Mucosa of rectum (tissue), 2 donors: ENCODE measurements around the gene RNF212.

Experiments
- H3K27ac ChIP-seq, 2 donors: one replicate each; pipeline ENCODE4 v1.7.0; 2013; ENCODE audit warnings: inconsistent platforms in 2 of 2, low read depth in 2 of 2, low read length in 2 of 2
- H3K27me3 ChIP-seq, 2 donors: one replicate each; pipeline ENCODE4 v1.7.0; 2013; ENCODE audit warnings: low read length in 2 of 2; ENCODE audit not compliant: control insufficient read depth in 2 of 2, insufficient read depth in 2 of 2
- H3K36me3 ChIP-seq, 2 donors: one replicate each; pipeline ENCODE4 v1.7.0; 2013; ENCODE audit warnings: low read length in 2 of 2; ENCODE audit not compliant: control insufficient read depth in 2 of 2, insufficient read depth in 2 of 2
- H3K4me1 ChIP-seq, 2 donors: one replicate each; pipeline ENCODE4 v1.7.0; 2013; ENCODE audit warnings: low read length in 2 of 2, mild to moderate bottlenecking in 1 of 2; ENCODE audit not compliant: control insufficient read depth in 2 of 2, insufficient read depth in 2 of 2
- H3K4me3 ChIP-seq, 2 donors: one replicate each; pipeline ENCODE4 v1.7.0; 2013; ENCODE audit warnings: low read length in 2 of 2
- H3K9ac ChIP-seq, 2 donors: one replicate each; pipeline ENCODE4 v1.7.0; 2013; ENCODE audit warnings: low read length in 2 of 2, low read depth in 1 of 2, mild to moderate bottlenecking in 1 of 2
- H3K9me3 ChIP-seq, 2 donors: one replicate each; pipeline ENCODE4 v1.7.0; 2013; ENCODE audit warnings: low read length in 2 of 2; ENCODE audit not compliant: control insufficient read depth in 2 of 2
- donor health status: healthy.
- donor health status: Normal muscosa, but diverticular disease.

The RNF212 gene

GRCh38 chr4:1091561-1091995 lies 21.8 kb downstream of the RNF212 start:
- H3K4me3 ChIP-seq: no peak overlapping the region
- no peaks in the 10 kb centered on the region for H3K9me3 ChIP-seq
- H3K9ac ChIP-seq: no peak overlapping the region
- no peaks in the 10 kb centered on the region for H3K4me1 ChIP-seq
- no peaks in the 10 kb centered on the region for H3K27me3 ChIP-seq
- H3K27ac ChIP-seq: no peak overlapping the region
- H3K36me3 ChIP-seq: no peaks in the 10 kb centered on the region

DNA sequence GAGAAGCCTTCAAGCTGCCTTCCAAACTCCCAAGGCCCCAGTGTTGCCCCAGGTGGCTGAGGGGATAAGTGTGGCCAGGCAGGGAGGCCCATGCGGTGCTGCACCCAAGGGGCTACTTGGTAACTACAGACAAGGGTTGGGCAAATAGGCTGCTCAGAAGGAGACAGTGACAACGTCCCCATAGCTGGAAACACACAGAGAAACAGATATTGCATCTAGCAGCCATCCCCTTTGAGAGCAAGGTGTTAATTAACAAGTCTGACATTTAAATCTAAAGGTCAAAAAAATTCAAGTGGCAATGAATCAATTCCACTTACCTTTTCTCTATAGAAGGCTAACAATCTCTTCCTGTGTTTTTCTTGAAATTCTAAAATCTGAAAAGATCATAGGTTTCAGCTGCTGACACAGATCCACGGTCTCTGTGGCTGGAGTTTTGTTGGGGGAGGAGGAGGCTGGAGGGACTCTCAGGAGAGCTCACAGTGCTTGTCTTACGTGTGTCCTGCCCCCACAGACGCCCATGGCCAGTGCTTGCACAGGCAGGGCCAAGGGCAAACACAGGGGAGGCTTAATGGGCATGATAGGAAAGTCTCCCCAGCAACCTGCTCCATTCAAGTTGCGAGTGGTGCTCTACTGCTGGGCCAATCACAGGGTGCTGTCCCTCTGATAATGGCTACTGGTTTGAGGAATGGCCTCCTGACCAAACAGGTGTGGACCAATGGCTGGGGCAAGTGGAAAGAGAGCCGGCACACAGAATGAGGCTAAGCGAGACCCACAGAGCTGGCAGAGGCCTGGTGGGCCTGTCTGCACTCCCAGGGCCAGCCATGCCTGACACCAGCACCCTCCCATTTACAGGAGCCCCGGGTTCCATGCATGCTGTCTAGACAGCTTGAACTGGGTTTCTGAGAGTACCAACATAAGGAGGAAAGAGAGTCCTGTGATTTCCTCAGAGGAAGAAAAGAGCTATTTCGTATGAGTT lies 22.6 kb downstream of the RNF212 start:
- H3K4me1 ChIP-seq: no peaks in the 10 kb centered on the region
- H3K27ac ChIP-seq: no peak overlapping the region
- H3K9me3 ChIP-seq: no peaks in the 10 kb centered on the region
- H3K9ac ChIP-seq: no peak overlapping the region
- H3K36me3 ChIP-seq: no peaks in the 10 kb centered on the region
- no peaks in the 10 kb centered on the region for H3K27me3 ChIP-seq
- no peak overlapping the region for H3K4me3 ChIP-seq

DNA sequence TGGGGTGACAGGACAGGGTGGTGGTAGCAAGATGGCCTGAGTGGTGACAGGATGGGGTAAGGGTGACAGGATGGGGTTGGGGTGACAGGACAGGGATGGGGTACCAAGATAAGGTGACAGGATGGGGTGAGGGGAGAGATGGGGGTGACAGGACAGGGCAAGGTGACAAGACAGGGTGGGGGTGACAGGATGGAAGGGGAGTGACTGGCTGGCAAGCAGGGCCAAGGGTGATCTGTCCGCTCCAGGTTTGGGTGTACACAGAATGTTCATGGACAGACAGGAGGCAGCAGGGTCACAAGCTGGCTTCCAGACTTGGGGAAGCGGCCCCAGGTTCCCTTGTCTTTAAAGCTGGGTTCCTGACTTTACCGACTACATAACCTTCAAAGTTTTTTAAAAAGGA lies 23.3 kb downstream of the RNF212 start:
- H3K9me3 ChIP-seq: no peaks in the 10 kb centered on the region
- H3K9ac ChIP-seq: no peak overlapping the region
- H3K27ac ChIP-seq: no peak overlapping the region
- H3K4me1 ChIP-seq: no peaks in the 10 kb centered on the region
- H3K4me3 ChIP-seq: no peak overlapping the region
- H3K27me3 ChIP-seq: no peaks in the 10 kb centered on the region
- H3K36me3 ChIP-seq: no peaks in the 10 kb centered on the region

GRCh38 chr4:1087371-1087770 lies 26.0 kb downstream of the RNF212 start:
- no peaks in the 10 kb centered on the region for H3K9me3 ChIP-seq
- H3K36me3 ChIP-seq: no peaks in the 10 kb centered on the region
- no peak overlapping the region for H3K27ac ChIP-seq
- H3K4me3 ChIP-seq: no peak overlapping the region
- H3K27me3 ChIP-seq: no peaks in the 10 kb centered on the region
- H3K4me1 ChIP-seq: peaks cover 3 to 4% of the 10 kb centered on the region in 2 donors
- no peak overlapping the region for H3K9ac ChIP-seq

DNA sequence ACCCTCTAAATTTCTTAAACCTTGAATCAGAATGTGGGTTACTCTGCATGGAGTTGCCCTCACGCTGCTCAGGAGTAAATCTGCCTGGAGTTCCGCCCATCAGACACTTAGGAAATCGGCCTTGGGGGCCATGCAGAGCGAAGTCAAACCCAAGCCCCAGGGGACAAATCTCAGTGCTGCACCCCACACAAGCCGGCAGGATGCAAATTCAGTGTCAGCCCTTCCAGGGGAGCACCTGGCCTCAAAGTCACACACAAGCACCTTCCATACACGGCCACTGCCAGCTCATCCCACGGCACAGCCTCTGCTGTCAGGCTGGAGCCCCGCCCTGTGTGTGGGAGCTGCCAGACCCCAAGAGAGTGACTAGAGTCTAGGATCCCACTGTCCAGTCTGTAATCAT lies 27.4 kb downstream of the RNF212 start:
- no peaks in the 10 kb centered on the region for H3K36me3 ChIP-seq
- H3K27ac ChIP-seq: no peak overlapping the region
- no peak overlapping the region for H3K4me3 ChIP-seq
- no peaks in the 10 kb centered on the region for H3K9me3 ChIP-seq
- peaks cover 6 to 7% of the 10 kb centered on the region in 2 donors for H3K4me1 ChIP-seq
- H3K9ac ChIP-seq: no peak overlapping the region
- no peaks in the 10 kb centered on the region for H3K27me3 ChIP-seq

DNA sequence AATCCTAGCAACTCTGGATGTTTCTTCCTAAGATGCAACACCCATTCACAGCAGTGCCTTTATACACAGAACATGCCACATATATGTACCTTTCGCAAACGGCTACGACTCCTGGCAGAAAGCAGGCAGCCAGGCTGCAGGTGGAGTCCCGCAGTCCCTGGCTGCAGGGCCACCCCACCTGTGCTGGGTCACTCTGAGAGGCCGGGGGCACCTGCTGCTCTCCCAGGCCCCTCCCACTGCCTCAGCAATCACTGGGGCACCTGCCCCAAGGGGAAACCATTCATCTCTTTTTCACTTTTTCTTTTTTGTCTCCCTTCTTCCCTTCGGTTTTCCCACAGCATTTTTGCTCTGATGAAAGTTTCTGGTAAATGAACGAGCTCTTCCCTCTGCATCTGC lies 28.0 kb downstream of the RNF212 start:
- Histone ChIP-seq H3K27me3 (peaks cover 0 to 5% of the 10 kb centered on the region in 2 donors), H3K9me3 (no peaks in the 10 kb centered on the region), H3K4me1 (peaks cover 6 to 7% of the 10 kb centered on the region in 2 donors), H3K9ac (no peak overlapping the region), H3K4me3 (no peak overlapping the region), H3K27ac (no peak overlapping the region), H3K36me3 (no peaks in the 10 kb centered on the region)

GRCh38 chr4:1084796-1085403 lies 28.5 kb downstream of the RNF212 start:
- Histone ChIP-seq H3K9me3 (no peaks in the 10 kb centered on the region), H3K4me1 (peaks cover 6 to 7% of the 10 kb centered on the region in 2 donors), H3K9ac (no peak overlapping the region), H3K4me3 (no peak overlapping the region), H3K36me3 (no peaks in the 10 kb centered on the region), H3K27ac (no peak overlapping the region), H3K27me3 (peaks cover 0 to 7% of the 10 kb centered on the region in 2 donors)

- H3K27ac ChIP-seq: no peak overlapping the region
- no peaks in the 10 kb centered on the region for H3K36me3 ChIP-seq
- H3K4me3 ChIP-seq: no peak overlapping the region
- H3K4me1 ChIP-seq: peaks cover 6 to 7% of the 10 kb centered on the region in 2 donors
- peaks cover 0 to 7% of the 10 kb centered on the region in 2 donors for H3K27me3 ChIP-seq
- no peaks in the 10 kb centered on the region for H3K9me3 ChIP-seq
- H3K9ac ChIP-seq: no peak overlapping the region
Observed at GRCh38 chr4:1084394-1084793, 29.0 kb downstream of the RNF212 start.

DNA sequence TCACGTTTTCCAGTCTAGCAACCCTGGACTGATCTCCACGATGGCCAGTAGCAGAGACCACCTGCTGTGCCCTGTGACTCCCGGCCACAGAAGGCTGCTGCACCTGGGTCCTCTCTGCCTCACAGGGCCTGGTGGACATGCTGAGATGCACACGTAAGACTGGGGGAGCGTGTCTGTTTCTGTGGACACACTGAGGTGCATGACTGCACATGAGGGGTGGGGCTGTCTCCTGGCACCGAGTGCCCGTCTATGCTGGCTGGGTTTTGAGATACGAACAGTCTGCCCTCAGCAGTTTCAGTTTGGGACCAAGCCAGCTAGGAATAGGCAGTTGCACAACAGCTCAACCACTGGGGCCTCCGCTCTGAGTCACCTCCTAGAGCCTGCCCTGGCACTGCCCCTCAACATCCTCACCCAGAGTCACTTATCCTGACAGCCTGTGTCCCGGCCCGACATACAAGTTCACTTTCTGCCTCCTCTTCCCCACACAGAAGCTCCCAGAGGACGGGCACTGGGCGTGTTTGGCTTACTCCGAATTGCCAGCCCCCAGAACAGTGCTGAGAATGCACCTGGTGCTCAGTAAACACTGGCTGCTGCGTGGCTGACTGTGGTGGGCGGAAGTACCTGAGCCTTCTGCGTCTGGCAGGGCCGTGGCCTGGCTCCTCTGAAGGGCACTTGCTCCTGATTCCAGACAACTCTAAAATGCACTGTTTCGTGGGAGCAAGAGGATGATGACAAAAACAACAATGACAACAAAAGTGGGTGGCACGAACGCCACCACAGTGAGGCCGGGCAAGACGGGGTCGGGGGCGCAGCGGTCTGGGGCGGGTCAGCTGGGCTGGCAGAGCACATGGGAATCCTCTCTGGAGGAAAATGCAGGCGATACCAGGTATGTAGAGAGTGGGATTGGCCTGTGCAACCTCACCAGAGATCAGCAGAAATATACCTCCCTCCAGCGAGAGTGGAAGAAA lies 30.9 kb downstream of the RNF212 start:
- H3K27me3 ChIP-seq: peaks cover 0 to 7% of the 10 kb centered on the region in 2 donors
- no peak overlapping the region for H3K9ac ChIP-seq
- H3K27ac ChIP-seq: peak overlapping the region in 1 of 2 donors; percentile 32
- H3K4me3 ChIP-seq: peak overlapping the region in 1 of 2 donors; percentile 29
- no peaks in the 10 kb centered on the region for H3K36me3 ChIP-seq
- peaks cover 6 to 7% of the 10 kb centered on the region in 2 donors for H3K4me1 ChIP-seq
- no peaks in the 10 kb centered on the region for H3K9me3 ChIP-seq
